22Rv1 (cell line): ENCODE measurements around the gene GRAMD1B.

Experiments
- H3K27ac ChIP-seq: fragments of 450-650 bp; 2 replicates; pipeline ENCODE4 v1.5.1; 2017
- CTCF ChIP-seq: fragments of 450-650 bp; IDR thresholded peaks from 2 replicates; pipeline ENCODE4 v1.5.1; 2017; ENCODE audit warnings: mild to moderate bottlenecking
- ZFX ChIP-seq: fragments of 450-650 bp; IDR thresholded peaks from 2 replicates; pipeline ENCODE4 v1.6.1; 2017; ENCODE audit warnings: antibody characterized with exemption, borderline replicate concordance

GRAMD1B gene

GRCh38 chr11:123426789-123427188 is 3.3 kb upstream of the GRAMD1B start:
- no peak overlapping the region for H3K27ac ChIP-seq
- TF ChIP-seq ZFX (no peak), CTCF (no peak)

- no peak for TF ChIP-seq ZFX
- no peak for TF ChIP-seq CTCF
- H3K27ac ChIP-seq: no peak overlapping the region
Measured at GRCh38 chr11:123427405-123427804, 2.7 kb upstream of the GRAMD1B start.

- TF ChIP-seq ZFX: no peak
- no peak for TF ChIP-seq CTCF
- H3K27ac ChIP-seq: no peak overlapping the region
Measured at GRCh38 chr11:123428116-123428715, 1.9 kb upstream of the GRAMD1B start.

- no peak overlapping the region for H3K27ac ChIP-seq
- TF ChIP-seq ZFX: no peak
- TF ChIP-seq CTCF: no peak
Measured at GRCh38 chr11:123429336-123429735, 733 bp upstream of the GRAMD1B start.

GRCh38 chr11:123430721-123431497 is 840 bp downstream of the GRAMD1B start:
- H3K27ac ChIP-seq: no peak overlapping the region
- TF ChIP-seq ZFX: no peak
- TF ChIP-seq CTCF: no peak

GRCh38 chr11:123431619-123432018 is 1.6 kb downstream of the GRAMD1B start:
- TF ChIP-seq CTCF (no peak), ZFX (no peak)
- no peak overlapping the region for H3K27ac ChIP-seq

GRCh38 chr11:123434262-123434661 is 4.2 kb downstream of the GRAMD1B start:
- no peak overlapping the region for H3K27ac ChIP-seq
- TF ChIP-seq ZFX (no peak), CTCF (peak; percentile 22; the same call in 1 of the 2 replicates)
